ENCODE results near the gene MRM1. TPM values are rescaled to one million over a fixed set of nuclear protein-coding genes. Genes with fewer than 3 reads are reported as not detected.

MRM1 gene
- total RNA-seq, 1 donor from 2014 or later: 10.3 TPM

DNA sequence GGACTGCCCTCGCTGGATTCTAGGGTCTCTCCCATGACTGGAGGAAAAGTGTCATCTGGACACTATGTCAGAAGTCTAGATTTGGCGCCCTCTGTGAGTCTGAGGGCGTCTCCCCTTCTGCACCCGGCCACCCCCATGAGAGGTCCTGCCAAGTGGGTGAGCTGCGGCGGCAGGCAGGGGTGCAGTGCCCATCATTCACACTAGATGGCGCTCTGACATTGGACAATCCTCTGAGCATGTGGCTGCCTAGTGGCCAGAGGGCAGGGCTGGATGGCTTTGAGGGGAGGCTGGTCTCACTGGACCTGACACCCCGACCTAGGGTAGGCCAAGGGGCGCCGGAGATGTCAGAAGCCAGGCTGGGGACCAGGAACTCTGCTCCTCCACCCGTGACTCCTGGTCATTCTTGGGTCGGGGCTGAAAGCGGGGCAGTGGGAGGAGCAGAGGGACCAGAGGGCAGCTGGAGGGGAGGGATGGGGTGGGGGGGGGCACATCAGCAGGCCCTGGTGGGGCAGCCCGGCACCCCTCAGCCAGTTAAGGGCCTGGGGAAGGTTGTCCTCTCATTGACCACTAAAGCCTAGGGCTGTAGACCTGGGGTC lies 28.0 kb downstream of the MRM1 start:
- intact Hi-C loops (cut with micrococcal nuclease): loop anchor here (1.0 to 5.0 kb wide), 7 partner anchors 26 to 743 kb away; partner anchors contain the start of gene AATF

- intact Hi-C loops (cut with micrococcal nuclease): loop anchor here (1.0 to 5.0 kb wide), 7 partner anchors 27 to 743 kb away; partner anchors contain the start of gene AATF
Observed at GRCh38 chr17:36629970-36630502, 28.7 kb downstream of the MRM1 start.

DNA sequence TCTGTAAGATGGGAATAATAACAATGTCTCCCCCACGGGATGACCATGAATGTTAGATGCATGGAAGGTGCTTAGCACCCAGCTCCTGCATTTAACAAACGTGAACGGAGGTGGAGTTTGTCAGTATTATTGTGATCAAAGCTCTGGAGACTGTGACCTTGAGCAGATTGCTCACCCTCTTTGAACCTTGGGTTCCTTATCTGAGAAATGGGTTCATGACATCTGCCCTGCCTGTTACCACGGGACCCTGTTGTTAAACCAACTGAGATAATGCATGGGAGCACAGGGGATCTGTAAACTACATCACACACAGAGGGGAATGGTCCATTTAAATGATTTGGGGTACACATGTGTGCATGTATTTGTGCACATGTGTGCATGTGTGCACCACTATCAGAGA lies 29.6 kb downstream of the MRM1 start:
- intact Hi-C loops (cut with micrococcal nuclease): no loop called here

GRCh38 chr17:36632916-36633771 lies 31.8 kb downstream of the MRM1 start:
- intact Hi-C loops (cut with micrococcal nuclease): no loop called here

DNA sequence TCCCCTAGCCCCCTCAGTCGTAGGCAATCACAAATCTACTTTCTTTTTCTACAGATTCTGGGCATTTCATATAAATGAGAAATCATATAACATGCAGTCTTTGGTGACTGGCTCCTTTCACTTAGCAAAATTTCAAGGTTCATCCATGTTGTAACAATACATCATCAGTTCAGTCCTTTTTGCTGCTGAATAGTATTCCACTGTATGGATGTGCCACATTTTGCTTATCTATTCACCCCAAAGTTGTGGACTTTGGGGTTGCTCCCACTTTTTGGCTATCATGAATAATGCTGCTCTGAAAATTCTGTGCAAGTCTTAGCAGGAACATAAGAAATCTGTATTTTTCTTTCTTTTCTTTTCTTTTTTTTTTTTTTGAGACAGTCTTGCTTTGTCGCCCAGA lies 39.0 kb downstream of the MRM1 start:
- intact Hi-C loops (cut with micrococcal nuclease): no loop called here

DNA sequence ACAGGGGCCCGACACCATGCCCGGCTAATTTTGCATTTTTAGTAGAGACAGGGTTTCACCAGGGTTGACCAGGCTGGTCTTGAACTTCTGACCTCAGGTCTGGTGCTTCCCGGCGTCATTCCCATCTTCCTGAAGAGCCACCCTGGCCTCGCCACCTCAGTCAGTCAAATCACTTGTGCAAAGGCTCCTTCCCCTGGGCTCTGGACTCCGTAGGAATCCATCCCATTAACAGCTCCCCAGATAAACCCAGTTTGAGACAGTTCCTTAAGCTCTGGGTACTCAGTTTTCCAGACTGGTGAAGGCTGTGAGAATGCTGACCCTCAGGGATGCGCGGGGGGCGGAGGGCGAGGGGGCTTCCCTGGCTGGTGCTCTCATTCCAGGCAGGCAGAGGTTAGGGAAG lies 39.5 kb downstream of the MRM1 start:
- intact Hi-C loops (cut with micrococcal nuclease): no loop called here

DNA sequence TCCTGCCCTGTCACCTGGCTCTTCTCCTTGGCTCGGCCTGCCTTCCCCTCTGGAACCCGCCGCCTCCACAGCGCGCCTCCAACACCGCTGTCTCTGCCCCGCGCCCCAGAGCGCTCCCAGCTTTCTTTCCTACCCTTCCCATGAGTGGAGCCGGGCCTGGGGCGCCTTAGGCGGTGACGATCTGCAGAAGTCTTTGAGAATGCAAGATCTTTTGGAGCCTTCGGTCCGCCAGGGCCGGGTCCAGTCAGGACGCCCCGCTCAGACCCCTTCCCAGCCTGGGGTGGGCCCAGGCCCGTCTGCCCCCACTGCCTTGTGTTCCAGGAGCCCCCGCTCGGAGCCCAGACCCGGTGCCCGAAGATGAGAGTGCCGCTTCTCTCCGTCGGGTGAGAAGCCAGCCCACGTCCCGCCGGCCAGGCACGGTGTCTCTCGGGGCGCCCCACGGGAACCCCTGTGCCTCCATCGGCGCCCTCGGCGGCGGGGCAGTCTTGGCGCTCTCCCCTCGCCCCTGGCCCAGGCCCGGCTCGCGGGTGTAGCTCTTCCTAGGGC lies 40.0 kb downstream of the MRM1 start:
- intact Hi-C loops (cut with micrococcal nuclease): no loop called here

DNA sequence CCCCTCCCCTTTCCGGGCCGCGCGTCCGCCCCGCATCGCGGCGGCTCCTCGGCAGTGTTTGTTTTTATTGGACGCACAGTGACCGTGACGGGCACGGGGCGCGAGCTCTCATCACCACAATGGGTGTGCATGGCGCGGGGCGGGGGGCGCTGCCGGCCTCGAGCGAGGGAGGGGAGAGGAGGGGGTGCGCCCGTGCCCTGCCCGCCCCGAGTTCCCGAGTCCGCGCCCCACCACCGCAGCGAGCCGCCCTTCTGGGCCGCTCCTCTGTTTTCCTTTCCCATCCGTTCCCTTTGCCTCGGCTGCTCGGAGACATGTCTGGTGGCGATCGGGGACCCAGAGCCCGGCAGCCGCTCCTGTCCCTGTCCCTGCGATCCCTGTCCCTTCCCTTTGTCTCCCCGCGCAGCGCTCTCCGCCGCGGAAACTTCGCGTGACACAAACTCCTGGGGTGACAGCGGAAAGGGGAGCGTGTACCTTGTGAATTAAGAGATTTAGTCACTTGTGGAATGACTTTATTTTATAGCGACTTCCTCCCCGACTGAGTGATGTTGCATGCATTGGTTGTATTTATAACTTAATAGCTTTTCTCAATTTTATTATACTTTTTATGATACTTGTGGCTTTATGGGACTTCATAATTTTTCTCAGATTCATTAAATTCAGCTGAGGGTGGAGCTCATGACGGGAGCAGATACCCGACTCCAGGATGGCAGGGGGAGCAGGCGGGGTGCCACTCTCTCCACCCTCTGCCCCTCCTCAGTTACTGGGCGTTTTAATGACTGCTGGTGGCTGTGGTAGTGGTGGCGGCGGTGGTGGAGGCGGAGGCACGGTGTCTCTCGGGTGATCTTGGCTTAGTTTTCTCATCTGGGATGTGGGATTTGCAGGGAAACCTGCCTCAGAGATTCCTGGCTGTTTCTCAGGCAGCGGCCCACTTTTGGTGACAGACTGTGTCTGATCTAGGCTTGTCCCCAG lies 40.8 kb downstream of the MRM1 start:
- intact Hi-C loops (cut with micrococcal nuclease): no loop called here

GRCh38 chr17:36643086-36643685 lies 41.8 kb downstream of the MRM1 start:
- intact Hi-C loops (cut with micrococcal nuclease): no loop called here

DNA sequence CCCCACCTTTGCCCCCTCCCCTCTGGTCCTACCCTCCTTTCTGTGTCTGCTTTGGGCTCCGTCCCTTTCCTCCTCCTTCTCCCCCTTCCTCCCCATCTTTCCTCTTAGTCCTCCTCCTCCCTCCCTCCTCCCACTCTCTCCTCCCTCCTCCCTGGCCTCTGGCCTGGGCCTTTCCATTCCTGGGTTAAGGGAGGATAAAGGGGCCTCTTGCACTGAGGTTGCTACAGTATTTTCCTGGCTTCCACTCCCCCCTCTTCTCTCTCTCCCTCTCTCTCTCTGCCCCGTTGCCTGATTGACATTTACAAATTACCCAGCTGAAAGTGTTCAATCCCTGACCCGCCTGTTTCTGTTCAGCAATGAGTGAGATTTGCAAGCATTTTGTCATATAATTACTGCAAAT lies 44.0 kb downstream of the MRM1 start:
- intact Hi-C loops (cut with micrococcal nuclease): no loop called here

GRCh38 chr17:36647636-36648035 lies 46.3 kb downstream of the MRM1 start:
- intact Hi-C loops (cut with micrococcal nuclease): no loop called here

- intact Hi-C loops (cut with micrococcal nuclease): no loop called here
Observed at GRCh38 chr17:36650096-36650775, 48.9 kb downstream of the MRM1 start.

DNA sequence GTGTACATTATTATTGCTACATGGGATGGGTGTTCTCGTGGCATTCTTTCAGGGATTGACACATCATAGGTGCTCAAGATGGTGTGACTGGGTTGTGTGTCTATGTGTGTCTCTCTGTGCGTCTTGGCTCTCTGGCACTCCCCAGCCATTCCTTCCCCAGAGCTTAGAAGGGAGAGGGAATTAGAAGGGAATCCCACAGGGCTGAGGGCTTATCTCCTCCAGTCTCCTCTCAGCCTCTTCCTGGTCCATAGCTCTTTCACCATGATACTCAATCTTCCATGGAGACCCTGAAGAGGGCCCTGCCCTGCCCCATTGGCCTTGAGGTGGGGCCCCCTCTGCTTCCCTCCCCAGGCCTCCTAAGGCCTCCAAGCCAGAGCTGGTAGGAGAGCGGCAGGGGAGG lies 52.0 kb downstream of the MRM1 start:
- intact Hi-C loops (cut with micrococcal nuclease): no loop called here

- intact Hi-C loops (cut with micrococcal nuclease): no loop called here
Observed at GRCh38 chr17:36653856-36654255, 52.5 kb downstream of the MRM1 start.

GRCh38 chr17:36655726-36656125 lies 54.3 kb downstream of the MRM1 start:
- intact Hi-C loops (cut with micrococcal nuclease): loop anchor here (2.0 kb wide), 1 partner anchor 19 kb away; no protein-coding TSS in a partner anchor

- intact Hi-C loops (cut with micrococcal nuclease): loop anchor here (2.0 kb wide), 1 partner anchor 17 kb away; no protein-coding TSS in a partner anchor
Observed at GRCh38 chr17:36657390-36657762, 56.0 kb downstream of the MRM1 start.

- intact Hi-C loops (cut with micrococcal nuclease): loop anchor here (2.0 kb wide), 1 partner anchor 17 kb away; no protein-coding TSS in a partner anchor
Observed at GRCh38 chr17:36657763-36658490, 56.5 kb downstream of the MRM1 start.
